NK-92 treated with Interleukin-12 subunit alpha and Interleukin-12 subunit beta, amount 100 ng/mL, for 24 hours (cell line): ENCODE measurements around the gene SPX.
A peak's percentile ranks its signal among the peaks of the same experiment; 100 is the strongest.

Source experiments
- DNase-seq: peaks from one replicate; lab custom pipeline; 2025; lab: John Stamatoyannopoulos, UW

Gene SPX, protein sequence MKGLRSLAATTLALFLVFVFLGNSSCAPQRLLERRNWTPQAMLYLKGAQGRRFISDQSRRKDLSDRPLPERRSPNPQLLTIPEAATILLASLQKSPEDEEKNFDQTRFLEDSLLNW

DNA sequence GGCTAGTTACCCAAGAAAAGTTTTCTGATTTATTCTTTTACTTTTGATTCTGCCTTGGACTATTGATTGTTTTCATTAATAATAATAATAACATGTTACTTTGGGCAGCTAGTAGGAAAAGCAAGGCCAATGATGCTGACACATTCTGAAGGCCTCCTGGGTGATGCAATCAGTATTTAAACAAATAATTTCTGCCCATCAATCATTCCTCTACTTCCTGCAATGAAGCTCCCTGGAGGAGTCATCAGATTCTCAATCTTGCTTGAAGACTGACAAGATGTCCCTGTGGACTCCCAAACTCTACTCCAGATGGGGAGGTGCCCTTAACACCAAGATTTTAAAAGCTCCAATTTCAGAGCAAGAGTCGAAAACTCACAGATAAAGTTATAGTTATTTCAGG is at the start of gene SPX:
Gene SPX, plus strand, starts transcription at position 244 of the 400 bp plus-strand sequence. CDS start 177 bp downstream, outside the sequence.
- DNase-seq = no peak

DNA sequence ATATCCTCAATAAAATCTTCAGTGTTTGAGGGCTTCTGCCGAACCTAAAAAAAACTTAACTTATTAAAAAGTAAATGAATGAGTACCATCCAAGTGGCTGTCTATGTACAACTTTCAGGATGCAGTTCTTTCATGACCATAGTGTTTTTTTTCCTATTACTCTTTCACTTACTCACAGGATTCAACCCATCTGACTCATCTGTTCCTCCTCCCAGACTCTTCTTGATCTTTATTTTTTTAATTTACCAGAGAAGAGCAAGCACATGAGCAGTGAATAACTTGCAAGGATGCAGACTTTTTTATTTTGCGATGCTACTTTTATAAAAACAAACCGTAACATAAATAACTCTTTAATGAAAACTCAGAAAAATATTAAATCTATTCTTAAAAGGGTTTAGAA is 49.1 kb upstream of the SPX start:
- no peak for DNase-seq

DNA sequence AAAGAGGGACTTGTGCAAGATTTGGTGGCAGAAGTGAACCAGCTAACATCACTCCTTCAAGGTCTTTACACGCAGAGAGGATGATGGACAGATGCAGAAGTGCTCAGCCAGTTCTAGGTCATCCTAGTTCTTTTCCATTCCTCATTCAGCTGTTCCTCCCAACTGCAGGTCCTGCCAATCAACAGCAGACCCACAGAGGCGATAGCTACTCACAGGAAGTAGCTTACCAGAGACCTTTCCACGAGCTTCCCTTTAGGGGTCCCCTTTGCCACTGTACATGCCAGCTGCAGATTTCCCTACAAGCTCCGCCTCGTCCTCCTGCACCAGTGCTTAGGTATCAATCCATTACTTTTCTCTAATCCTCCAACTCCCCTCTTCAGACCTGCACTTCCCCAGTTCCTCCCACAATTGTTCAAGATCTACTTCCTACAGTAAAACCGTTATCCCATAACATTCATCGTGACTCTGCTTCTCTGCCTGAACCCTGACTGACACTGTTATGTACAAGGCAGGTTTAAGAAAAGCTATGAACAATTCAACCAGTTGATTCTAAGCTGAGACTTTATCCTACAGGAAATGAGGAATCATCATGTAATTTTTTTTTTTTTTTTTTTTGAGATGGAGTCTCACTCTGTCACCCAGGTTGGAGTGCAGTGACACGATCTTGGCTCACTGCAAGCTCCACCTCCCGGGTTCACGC is 47.2 kb upstream of the SPX start:
- no peak for DNase-seq

DNA sequence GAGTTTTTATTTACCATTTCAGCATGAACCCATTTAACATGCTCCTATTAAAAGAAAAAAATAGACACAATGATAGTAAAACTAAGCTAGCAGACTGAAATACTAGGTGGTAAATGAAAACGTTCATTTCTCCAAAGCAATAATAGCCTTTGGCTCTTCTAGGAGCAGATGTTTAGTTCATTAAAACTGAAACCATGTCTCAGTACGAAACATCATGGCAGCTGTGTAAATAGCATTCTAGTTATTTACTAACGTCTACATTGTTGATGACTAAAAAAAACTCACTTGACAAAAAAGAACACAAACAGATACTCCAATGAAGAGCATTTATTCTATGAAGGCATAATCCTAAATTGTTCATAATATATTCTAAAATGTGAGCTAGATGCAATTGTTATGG is 42.6 kb upstream of the SPX start:
- DNase-seq = no peak

DNA sequence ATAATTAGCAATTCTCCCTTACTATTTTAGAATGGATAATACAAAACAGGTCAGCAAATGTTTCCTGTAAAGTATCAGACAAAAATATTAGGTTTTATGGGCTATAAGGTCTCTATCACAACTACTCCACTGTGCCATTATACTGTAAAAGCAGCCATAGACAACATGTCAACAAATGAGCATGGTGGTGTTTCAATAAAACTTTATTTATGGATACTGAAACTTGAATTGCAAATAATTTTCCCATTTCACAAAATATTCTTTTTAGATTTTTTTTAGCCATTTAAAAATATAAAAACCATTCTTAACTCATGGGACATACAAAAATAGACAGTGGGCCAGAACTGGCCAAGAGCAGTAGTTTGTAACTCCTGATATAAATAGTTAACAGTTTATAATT is 40.1 kb upstream of the SPX start:
- DNase-seq = no peak

DNA sequence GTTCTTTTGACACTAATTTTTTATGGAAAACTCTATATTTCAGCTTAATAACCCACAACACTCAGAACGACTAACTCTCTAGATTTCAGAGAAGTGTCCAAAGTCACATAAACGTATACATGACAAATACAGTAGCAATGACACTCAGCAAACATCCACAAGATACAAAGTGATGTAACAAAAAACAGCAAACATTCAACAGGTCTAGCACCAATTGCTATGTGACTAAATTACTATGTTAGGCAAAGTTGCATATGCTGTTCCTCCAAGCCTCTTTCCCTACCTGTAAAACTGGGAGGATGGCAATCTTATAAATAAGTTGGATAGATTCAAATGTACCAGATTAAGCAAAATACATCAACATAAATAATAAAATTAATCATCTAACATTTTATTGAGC is 26.3 kb upstream of the SPX start:
- DNase-seq = no peak

DNA sequence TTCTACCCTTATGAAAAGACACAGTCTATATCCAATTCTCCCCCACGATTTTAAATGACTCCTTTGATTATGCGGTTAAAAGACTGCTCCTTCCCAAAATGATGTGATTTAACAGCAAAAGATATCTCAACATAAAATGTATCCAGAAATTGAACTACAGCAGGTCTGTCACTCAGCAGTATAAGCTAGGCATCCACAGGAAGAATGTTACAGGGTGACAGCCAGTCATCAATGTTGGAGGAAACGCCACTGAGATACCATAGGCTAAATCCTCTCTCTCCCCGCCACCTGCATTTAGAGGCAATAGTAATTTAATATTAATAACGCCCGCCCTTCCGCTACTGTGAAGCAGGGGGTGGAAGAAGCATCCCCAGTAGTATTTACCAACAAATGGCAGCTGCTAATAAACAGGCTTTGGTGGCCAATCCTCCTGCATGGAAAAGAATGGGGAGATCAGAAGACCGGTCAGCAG is 25.3 kb upstream of the SPX start:
- no peak for DNase-seq

DNA sequence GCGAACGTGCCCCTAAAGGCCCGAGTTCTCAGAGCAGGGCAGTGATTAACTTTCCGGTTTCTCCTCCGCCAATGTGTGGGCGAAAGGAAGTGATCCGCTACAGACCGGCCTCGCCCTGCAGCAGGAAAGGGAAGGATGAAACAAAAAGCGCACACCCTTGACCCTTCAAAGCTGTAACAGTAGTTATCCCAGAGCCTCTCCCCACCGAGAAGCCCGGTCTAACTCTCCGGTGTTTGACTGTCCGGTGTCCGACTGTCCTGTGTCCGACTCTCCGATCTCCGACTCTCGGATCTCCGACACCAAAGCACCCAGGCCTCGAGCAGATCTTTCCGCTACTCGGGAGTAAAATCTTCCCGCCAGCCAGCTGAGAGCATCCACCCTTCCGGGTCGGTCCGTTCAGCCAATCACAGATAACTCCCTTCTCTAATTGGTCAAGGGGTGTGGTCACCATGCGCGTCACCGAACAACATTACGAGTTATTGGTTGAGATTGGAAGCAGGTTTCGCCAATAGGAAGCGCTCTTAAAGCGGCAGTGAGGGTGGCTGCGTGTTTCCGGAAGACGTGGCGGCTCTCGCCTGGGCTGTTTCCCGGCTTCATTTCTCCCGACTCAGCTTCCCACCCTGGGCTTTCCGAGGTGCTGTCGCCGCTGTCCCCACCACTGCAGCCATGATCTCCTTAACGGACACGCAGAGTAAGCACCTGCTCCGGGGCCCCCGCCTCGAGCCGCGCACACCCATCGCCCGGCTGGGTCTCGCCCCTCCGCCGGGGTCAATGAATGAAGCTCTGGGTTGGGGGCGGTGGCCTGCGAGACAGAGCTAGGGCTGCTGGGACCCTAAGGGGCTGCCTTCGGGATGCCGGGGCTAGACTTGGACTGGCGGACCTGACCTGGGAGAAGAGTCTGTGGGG is 24.6 kb upstream of the SPX start, which contains the start of the genes GOLT1B and RECQL:
Gene GOLT1B, plus strand, starts transcription at position 532 of the 906 bp plus-strand sequence. Its CDS starts 135 bp downstream, at position 667.
Gene RECQL, minus strand, starts transcription at position 378 of the 906 bp plus-strand sequence. CDS start 2,065 bp downstream, outside the sequence.
- DNase-seq = peak; percentile 63

DNA sequence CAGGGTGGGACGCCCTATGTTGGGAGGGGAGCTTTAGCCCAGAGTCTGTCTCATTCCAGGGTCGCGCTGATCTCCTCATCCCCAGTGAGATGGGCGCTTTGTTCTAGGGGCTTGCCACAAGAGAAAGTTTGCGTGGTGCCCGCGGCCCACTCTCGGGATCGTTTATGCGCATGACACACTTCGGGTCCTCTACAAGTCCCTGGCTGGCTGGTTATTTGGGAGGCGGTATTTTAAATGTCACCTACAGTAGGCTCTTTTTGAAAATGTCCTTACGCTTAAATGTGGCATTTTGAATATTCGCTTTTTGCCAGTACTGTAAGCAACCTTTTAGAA is 24.0 kb upstream of the SPX start:
- DNase-seq = peak; percentile 3

DNA sequence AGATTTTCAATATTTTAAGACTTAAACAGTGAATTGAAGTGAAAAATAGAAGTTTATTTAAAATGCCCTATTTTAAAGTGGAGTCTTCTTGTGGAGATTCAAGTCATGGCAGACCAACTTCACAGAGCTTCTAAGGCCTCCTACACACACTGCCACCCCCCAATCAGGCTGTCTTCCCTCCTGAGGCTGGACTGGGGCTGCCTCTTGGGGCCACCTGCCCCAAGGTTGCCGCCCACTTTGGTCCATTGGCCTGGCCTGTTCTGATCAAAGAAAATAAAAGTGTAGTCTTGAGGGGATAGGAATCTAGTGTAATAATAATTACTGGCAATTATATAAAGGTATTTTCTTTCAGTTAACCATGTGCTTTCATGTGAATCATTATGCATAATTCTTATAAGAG is 23.2 kb upstream of the SPX start:
- no peak for DNase-seq

DNA sequence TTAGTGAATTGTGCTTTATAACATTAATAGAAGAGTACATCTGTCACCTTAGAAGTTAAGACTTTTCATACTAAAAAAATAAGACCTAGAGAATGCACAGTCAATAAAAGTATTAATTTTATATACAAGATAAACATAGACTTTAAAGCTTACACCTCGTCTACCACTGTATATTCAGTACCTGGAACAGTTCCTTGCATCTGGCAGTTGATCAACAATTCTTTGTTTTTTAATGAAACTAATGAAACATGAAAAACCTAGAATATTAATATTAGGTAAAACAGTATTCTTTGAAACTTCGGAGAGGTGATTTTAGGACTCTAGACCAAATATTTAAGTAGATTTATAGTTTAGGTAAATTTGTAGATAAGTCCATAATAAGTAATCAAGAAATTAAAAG is 20.2 kb upstream of the SPX start:
- no peak for DNase-seq

DNA sequence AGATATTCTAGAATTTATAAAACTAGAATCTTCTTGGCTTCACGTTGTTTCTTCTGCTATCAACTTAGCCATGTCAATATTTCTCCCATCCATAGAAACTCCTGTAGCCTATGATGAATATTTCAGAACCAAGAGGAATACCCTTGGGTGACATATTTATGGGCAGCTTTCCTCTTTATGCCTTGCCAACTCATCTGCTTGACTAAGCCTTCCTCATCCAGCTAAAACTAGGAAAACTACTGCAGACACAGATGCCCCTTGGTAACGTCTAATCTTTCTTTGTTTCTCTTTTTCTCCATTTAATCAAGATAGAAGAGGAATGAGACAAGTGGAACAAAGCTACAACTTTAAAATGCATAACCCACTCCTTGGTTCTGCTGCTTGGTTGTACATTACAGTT is 18.2 kb upstream of the SPX start:
- DNase-seq = no peak

DNA sequence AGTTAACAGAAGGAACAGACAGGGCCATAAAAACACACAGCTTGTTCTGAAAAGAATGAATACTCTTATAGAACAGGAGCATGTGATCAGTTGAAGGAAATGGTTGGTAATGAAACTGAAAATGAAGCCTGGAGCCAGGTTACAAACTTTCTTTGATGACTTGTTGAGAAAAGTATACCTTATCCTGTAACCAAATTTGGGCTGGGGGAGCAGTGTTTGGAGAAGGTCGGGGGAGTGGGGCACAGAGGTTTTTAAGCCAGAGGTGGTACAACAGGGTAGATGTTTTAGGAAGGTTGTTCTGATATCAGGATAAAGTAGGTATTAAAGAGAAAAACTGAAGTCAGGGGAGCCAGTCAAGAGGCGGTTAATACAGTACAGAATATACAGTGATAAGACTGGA is 16.3 kb upstream of the SPX start:
- no peak for DNase-seq

DNA sequence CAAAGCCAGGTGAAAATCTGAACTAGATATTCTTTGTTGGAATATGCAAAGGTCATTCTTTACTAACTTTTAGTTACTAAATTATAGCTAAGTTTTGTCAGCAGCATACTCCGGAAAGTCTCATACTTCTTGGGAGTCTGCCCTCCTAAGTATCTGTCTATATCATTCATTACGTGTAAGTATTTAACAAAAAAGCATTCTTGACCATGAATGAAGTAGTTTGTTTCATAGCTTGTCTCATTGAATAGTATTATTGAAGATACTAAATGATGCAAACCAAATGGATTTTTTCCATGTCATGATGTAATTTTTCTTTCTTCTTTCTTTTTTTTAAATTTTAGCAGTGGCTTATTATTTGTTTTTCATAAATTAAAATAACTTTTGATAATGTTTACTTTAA is 9.8 kb upstream of the SPX start:
- DNase-seq = no peak

DNA sequence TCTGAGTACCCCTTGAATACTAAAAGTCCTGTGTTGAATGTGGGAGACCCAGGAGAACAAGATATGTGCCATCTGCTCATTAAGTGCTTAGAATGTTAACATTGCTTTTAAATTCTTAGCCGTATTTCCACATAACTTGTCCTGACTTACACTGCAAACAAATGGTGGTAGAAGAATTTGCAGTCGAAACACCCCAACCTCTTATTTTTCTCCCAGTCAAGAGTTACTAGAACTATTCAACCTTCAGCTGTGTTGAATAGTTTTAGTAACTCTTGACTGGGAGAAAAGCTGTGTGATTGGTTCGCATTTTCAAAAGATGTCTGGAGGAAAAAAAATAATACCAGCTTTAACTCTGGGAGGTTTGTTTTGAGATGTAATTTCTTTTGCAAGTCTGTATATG is 7.6 kb upstream of the SPX start:
- no peak for DNase-seq

DNA sequence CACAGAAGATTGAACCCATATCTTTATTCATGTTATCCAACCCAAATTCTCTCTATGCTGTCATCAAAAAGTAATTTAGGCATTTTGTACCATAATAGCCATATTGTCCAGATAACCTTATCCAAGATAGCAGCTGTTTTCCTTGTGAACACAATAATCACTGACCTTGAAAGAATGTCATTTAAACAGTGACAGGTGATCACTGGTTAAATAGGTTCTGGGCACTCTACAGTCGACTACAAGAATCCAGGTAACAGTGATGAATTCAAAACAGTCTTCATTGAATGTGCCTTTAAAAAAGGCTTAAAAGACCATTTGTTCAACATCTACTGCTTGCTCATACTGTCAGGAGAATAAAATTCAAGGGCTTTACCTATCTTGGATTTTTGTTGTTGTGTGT is 4.6 kb upstream of the SPX start:
- no peak for DNase-seq

DNA sequence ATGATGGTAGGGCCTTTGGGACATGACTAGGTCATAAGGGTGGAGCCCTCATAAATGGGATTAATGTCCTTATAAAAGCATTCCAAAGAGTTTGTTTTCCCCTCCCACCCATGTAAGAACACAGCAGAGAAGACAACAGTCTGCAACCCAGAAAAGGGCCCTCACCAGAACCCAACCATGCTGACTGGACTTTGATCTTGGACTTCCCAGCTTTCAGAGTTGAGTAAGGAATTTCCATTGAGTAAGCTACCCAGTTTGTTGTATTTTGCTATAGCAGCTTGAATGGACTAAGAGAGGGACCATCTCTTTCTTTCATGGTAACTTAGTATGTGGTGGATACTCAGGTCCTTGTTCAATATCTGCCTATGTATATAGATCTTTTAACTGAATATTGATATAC is 2.9 kb upstream of the SPX start:
- DNase-seq = no peak

DNA sequence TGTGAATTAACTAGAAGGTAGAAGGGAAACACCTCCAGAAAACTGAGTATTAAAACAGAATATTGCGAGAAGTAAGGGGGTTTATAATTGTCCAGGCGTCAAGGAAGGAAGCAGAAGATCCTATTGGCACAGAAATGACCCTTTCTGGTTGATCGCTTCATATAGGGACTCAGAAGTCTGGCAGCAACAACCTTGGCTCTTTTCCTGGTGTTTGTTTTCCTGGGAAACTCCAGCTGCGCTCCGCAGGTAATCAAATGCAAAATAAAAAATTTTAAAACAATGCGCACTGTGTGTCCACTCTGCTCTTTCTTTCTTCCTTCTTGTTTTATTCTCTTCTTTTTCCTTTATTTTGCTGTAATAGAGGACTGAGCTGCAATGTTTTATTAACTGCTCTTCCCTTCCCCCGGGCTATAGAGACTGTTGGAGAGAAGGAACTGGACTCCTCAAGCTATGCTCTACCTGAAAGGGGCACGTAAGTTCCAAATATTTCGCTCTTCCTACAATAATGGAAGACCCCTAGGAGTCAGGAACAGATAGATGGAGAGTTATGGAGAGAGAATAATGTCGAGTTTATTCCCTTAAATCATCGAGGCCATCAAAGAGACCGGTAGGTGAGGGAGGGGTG is 737 bp downstream of the SPX start:
- DNase-seq = no peak

DNA sequence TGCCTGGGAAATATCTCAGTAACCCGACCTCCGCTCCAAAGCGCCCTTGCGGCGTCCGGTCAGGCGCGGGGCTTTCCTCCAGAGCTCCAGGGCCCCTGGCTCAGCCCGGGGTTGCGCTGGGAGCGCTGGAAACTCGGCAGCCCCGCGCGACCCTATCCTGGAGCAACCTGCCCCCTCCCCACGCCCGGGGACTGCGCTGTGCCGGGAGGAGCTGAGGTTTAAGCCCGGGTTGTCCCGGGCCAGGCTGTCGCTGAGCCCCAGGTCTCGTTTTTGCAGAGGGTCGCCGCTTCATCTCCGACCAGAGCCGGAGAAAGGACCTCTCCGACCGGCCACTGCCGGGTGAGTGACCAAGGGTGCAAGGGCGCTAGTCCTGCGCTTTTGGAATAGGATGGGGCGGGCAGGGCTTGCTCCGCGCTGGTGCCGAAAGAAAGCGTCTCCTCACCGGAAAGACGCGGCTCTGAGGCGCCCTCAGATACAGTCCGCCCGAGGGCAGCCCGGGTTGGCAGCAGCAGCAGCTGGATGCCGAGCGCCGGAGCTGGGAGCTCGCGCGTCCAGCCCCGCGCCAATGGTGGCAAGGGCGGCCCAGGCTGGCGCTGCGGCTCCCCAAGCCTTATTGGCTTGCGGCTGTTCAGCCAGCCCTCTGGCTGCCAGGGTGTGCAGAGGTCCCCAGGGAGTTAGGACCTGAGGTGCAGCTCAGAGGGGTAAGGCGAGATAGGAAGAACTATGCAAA is 1.5 kb downstream of the SPX start:
- DNase-seq = no peak

DNA sequence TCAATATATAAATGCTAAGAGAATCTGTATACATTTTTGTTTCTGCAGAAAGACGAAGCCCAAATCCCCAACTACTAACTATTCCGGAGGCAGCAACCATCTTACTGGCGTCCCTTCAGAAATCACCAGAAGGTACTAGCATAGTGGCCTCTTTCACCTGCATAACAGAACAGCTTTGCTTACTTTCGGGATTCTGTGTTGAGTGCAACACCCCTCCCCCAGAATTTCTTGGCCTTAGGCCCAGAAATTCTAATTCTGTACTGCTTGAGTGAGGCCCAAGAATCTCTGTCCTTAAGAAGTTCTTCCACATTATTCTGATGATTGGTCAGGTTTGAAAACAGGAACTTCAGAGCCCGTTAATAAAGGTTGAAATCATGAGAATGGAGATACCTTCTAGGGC is 2.9 kb downstream of the SPX start:
- no peak for DNase-seq

DNA sequence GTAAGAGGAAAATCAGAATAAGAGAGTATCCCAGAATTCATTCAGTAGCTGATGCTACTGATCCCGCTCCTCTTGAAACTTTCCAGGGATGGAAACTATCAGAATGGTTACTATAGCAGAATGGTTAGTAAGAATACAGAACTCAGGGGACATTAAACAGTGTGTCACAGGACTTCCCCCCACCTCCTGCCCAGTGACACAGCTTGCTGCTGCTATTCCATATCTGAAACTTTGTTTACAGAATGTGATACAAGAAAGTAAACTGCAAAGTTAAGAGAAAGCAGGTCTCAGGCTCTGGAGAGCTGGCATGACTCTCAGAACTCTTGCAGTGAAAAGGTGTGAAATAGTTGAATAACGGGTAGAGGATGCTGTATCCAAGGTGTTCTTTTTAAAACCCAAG is 3.4 kb downstream of the SPX start:
- DNase-seq = no peak
